Activated CD4-positive, alpha-beta memory T cell treated with anti-CD3 and anti-CD28 coated beads for 36 hours (primary cell): ENCODE measurements around the gene NRP2. TPM values are rescaled to one million over a fixed set of nuclear protein-coding genes. Genes with fewer than 3 reads are reported as not detected.

Experiments used
- CTCF ChIA-PET: fragments of 350-600 bp; sonication (Branson Sonifier 250); formaldehyde crosslinking; loops from one replicate; lab custom pipeline; 2021; ENCODE audit warnings: antibody characterized with exemption, inconsistent platforms; lab: Charles Lee
- POLR2A ChIA-PET: fragments of 350-600 bp; sonication (Branson Sonifier 250); formaldehyde crosslinking; loops from one replicate; lab custom pipeline; 2021; ENCODE audit warnings: antibody characterized with exemption; lab: Charles Lee
- DNase-seq: peaks from one replicate; pipeline ENCODE4 v3.0.0-alpha.2; 2020
- H3K27ac Mint-ChIP-seq: one replicate; pipeline ENCODE4 v1.8.0; 2021; ENCODE audit warnings: mixed read lengths
- H3K27me3 Mint-ChIP-seq: one replicate; pipeline ENCODE4 v1.8.0; 2021; ENCODE audit warnings: mixed read lengths
- H3K36me3 Mint-ChIP-seq: one replicate; pipeline ENCODE4 v1.8.0; 2021; ENCODE audit warnings: mixed read lengths
- H3K4me1 Mint-ChIP-seq: one replicate; pipeline ENCODE4 v1.8.0; 2021; ENCODE audit warnings: low read depth, mixed read lengths
- H3K4me3 Mint-ChIP-seq: one replicate; pipeline ENCODE4 v1.8.0; 2021; ENCODE audit warnings: mild to moderate bottlenecking, mixed read lengths
- H3K9me3 Mint-ChIP-seq: one replicate; pipeline ENCODE4 v1.8.0; 2021; ENCODE audit warnings: mixed read lengths
- intact Hi-C: fragments of 100-400 bp; cut with micrococcal nuclease; formaldehyde crosslinking; loops from one replicate; pipeline ENCODE4 v1.15.1; 2023
- total RNA-seq, 2 experiments: library from RNA; stranded (reverse); gene quantifications; one replicate each; pipeline ENCODE4 v1.2.3, GENCODE V29; 2021

NRP2 gene
- total RNA-seq, 2 experiments from 2014 or later: 1.9 to 2.6 TPM

DNA sequence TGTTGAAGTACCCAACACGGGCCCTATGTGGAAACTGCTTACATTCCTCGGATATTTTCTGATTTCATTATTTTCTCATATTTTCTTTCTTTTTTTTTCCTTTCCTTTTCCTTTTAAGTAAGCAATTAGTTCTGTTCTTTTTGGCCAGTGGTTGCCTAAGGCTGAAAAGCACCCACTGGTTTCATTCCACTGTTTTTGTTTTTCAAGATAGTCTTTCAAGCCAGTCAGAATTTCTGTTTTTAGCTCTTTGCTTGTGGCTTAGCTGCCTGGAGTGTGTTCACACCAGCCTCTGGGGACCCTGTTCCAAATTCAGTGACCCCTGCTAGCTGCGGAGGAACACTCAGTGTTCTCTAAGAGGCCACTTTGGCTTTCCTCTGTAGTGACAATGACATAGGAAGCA lies 73.6 kb downstream of the NRP2 start:
- Mint-ChIP-seq H3K4me1 (no peaks in the 10 kb centered on the region), H3K9me3 (no peaks in the 10 kb centered on the region), H3K36me3 (no peaks in the 10 kb centered on the region), H3K27me3 (peaks cover 7% of the 10 kb centered on the region), H3K27ac (no peak overlapping the region), H3K4me3 (no peak overlapping the region)
- intact Hi-C loops: no loop called here
- no peak for DNase-seq
- POLR2A ChIA-PET: no interaction called here
- CTCF ChIA-PET: no interaction called here

DNA sequence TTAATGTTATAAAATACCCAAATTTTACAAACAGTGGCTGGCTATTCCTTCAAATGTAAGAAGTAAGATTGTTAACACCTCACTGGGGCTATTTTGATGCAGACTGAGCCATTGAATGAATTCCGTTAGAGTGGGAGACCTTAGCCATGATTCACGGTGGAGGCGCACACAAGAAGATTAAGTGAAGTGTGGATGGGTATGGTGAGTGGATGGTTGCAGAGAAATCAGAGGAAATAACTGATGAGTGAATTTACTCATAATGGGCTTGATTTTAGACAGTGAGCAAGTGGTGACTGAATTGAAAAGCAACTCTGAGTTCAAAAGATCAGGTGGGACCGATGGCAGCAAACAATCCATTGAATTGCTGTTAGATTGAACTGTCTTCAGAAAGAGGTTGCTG lies 75.0 kb downstream of the NRP2 start:
- POLR2A ChIA-PET: no interaction called here
- Mint-ChIP-seq H3K9me3 (no peaks in the 10 kb centered on the region), H3K36me3 (no peaks in the 10 kb centered on the region), H3K4me3 (no peak overlapping the region), H3K4me1 (no peaks in the 10 kb centered on the region), H3K27me3 (peaks cover 3% of the 10 kb centered on the region), H3K27ac (no peak overlapping the region)
- CTCF ChIA-PET: no interaction called here
- intact Hi-C loops: no loop called here
- DNase-seq: no peak

DNA sequence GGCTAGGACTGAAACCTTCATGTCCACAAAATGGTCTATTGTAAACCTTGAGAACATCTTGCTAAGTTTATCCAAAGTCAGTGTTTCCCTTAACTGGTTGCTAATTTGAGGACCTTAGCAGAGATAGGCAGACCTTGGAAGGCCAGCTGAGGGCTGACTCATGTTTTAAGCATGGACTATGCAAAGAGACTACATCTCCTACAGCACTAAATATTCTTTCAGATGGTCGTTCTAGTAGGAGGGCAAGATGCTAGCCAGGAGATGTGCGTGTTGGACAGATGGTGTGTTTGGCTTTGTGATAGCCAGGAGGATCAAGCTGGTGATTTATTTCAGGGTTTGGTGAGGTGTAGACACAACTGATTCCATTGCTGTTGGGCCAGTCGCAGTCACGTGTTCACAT lies 75.8 kb downstream of the NRP2 start:
- H3K27ac Mint-ChIP-seq: no peak overlapping the region
- POLR2A ChIA-PET: no interaction called here
- H3K36me3 Mint-ChIP-seq: no peaks in the 10 kb centered on the region
- DNase-seq: no peak
- H3K4me1 Mint-ChIP-seq: no peaks in the 10 kb centered on the region
- intact Hi-C loops: no loop called here
- no peak overlapping the region for H3K4me3 Mint-ChIP-seq
- peaks cover 2% of the 10 kb centered on the region for H3K27me3 Mint-ChIP-seq
- H3K9me3 Mint-ChIP-seq: no peaks in the 10 kb centered on the region
- CTCF ChIA-PET: interaction anchor here (1.0 to 1.3 kb wide), 2 partner anchors 10 to 79 kb away, joined by 3 to 7 read pairs; no protein-coding TSS in a partner anchor

DNA sequence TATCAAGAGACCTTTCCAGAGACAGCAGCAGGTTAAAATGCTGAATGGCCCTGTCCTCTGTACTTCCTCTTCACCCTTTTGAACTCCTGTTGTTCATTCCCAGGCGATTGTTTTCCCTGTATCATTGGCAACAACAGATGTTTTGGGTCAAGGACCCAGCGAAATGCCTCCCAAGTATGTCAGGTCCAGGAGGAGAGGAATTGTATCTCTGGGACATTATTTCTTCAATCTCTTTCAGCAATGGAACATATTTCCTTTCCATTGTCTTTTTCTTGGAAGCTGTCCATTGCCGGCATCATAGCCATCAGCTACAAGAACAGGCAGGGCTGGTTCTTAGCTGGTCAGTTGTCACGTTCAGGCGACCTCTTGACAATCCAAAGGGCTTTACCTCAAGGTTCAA lies 76.2 kb downstream of the NRP2 start:
- Mint-ChIP-seq H3K27me3 (peaks cover 5% of the 10 kb centered on the region), H3K36me3 (no peaks in the 10 kb centered on the region), H3K4me3 (no peak overlapping the region), H3K27ac (no peak overlapping the region), H3K9me3 (no peaks in the 10 kb centered on the region), H3K4me1 (no peaks in the 10 kb centered on the region)
- ChIA-PET CTCF (interaction anchor here (0.7 to 1.3 kb wide), 3 partner anchors 9 to 148 kb away, joined by 3 to 7 read pairs (median 3); no protein-coding TSS in a partner anchor), POLR2A (no interaction called here)
- intact Hi-C loops: no loop called here
- DNase-seq: no peak

DNA sequence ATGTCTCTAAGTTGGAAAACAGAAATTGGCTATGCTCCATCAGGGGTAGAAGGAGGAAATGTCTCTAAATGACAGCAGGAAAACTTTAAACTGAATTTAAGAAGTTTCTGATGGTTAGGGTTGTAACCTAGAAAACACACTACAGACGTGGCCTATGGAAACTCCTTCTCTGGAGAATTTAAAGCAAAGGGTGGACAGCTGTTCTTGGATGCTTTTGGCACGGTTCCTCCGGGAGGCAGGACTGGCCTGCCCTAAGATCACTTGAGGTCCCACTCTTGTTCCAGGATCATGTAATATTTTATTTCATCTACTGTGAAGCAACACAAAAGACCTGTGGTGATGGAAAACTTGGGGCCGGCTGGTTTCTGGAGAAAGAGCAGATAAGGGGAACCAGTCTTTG lies 77.0 kb downstream of the NRP2 start:
- Mint-ChIP-seq H3K4me3 (no peak overlapping the region), H3K36me3 (no peaks in the 10 kb centered on the region), H3K4me1 (no peaks in the 10 kb centered on the region), H3K9me3 (no peaks in the 10 kb centered on the region), H3K27ac (no peak overlapping the region), H3K27me3 (peaks cover 5% of the 10 kb centered on the region)
- intact Hi-C loops: no loop called here
- ChIA-PET CTCF (interaction anchor here (0.7 to 1.4 kb wide), 4 partner anchors 15 to 167 kb away, joined by 3 read pairs; no protein-coding TSS in a partner anchor), POLR2A (no interaction called here)
- no peak for DNase-seq

DNA sequence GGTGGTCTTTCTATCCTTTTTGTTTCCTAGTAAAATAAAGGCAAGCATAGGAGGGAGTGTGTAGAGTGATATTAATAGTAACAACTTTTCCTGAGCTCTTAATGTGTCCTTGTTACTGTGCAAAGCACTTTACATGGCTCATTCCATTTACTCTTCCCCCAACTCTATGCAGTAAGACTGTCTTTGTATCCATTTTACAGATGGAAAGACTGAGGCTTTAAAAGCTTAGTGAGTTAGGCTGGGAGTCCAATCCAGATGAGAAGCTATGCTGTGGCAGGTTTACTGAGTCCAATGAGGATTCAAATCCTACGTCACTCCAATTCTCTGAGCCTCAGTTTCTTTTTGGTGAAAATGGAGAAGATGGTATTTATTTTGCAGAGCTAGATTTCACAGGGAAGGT lies 77.4 kb downstream of the NRP2 start:
- POLR2A ChIA-PET: no interaction called here
- CTCF ChIA-PET: interaction anchor here (1.2 to 1.4 kb wide), 2 partner anchors 14 to 166 kb away, joined by 3 read pairs; no protein-coding TSS in a partner anchor
- peaks cover 7% of the 10 kb centered on the region for H3K27me3 Mint-ChIP-seq

DNA sequence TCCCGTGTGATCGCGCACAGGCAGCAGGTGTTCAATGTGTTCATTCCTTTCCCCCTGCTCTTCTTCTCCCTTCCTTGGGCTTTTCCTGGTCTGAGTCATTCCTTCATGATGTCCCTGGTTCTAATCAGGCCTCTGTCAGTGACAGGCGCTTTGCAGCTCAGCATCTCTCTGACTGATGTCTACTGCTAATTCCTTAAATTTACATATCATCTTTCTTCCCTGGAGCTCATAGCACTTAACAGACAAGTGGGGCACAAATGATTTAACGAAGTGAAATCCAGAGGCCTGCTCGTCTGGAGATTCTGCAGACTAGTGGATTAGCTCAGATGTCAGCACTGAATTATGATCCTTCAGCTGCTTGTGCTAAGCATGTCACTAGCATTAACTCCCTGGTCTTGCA lies 77.9 kb downstream of the NRP2 start:
- ChIA-PET CTCF (interaction anchor here (1.2 to 1.4 kb wide), 2 partner anchors 14 to 166 kb away, joined by 3 read pairs; no protein-coding TSS in a partner anchor), POLR2A (no interaction called here)
- no peaks in the 10 kb centered on the region for H3K9me3 Mint-ChIP-seq
- no peak for DNase-seq
- H3K4me1 Mint-ChIP-seq: no peaks in the 10 kb centered on the region
- H3K36me3 Mint-ChIP-seq: no peaks in the 10 kb centered on the region
- H3K27me3 Mint-ChIP-seq: peaks cover 9% of the 10 kb centered on the region
- no peak overlapping the region for H3K4me3 Mint-ChIP-seq
- H3K27ac Mint-ChIP-seq: no peak overlapping the region
- intact Hi-C loops: no loop called here

More for the DNA sequence above, 77.4 kb downstream of the NRP2 start:
- H3K4me1 Mint-ChIP-seq: no peaks in the 10 kb centered on the region
- no peak for DNase-seq
- H3K27ac Mint-ChIP-seq: no peak overlapping the region
- H3K9me3 Mint-ChIP-seq: no peaks in the 10 kb centered on the region
- intact Hi-C loops: no loop called here
- no peak overlapping the region for H3K4me3 Mint-ChIP-seq
- H3K36me3 Mint-ChIP-seq: no peaks in the 10 kb centered on the region

DNA sequence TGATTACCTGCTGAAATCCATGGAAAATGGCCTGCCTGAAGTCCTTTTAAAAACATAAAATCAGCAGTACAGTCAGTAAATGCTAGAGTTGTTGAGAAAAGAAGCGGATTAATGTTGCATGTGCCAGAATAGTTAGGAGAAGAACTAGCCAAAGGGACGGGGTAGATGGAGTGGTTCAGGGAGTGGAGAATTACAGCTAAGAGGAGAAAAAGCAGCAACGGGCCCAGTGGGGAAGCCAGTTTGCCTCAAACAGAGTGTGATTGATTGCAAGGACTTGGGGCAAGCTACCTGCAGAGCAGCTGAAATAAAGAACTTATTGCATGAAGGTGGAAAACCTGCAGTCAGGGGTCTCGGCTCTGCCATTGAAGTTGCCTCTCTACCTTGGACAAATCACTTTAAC lies 79.1 kb downstream of the NRP2 start:
- ChIA-PET POLR2A (no interaction called here), CTCF (interaction anchor here (1.0 kb wide), 1 partner anchor 19 kb away, joined by 4 read pairs; no protein-coding TSS in a partner anchor)
- H3K27me3 Mint-ChIP-seq: peaks cover 15% of the 10 kb centered on the region

DNA sequence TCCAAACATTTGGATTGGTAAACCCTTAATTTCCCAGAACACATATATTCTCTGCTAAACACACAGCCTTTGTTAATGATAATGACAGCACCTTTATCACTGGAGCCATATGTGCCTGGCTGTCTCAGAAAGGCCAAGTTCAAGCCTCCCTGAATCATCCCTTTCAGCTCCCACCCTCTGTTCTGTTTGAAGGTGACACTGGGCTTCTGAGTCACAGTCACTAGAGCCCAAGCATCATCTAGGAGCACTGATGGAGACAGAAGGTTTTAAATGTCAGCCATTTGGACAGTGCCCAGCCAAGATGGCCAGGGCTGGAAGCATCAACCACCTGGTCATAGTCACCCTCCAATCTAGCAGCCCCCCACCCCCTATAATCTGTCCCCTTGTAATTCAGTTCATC lies 80.6 kb downstream of the NRP2 start:
- intact Hi-C loops: no loop called here

More for the DNA sequence above, 79.1 kb downstream of the NRP2 start:
- H3K36me3 Mint-ChIP-seq: no peaks in the 10 kb centered on the region
- no peaks in the 10 kb centered on the region for H3K9me3 Mint-ChIP-seq
- no peak overlapping the region for H3K27ac Mint-ChIP-seq
- no peak overlapping the region for H3K4me3 Mint-ChIP-seq
- intact Hi-C loops: no loop called here
- no peak for DNase-seq
- H3K4me1 Mint-ChIP-seq: no peaks in the 10 kb centered on the region

DNA sequence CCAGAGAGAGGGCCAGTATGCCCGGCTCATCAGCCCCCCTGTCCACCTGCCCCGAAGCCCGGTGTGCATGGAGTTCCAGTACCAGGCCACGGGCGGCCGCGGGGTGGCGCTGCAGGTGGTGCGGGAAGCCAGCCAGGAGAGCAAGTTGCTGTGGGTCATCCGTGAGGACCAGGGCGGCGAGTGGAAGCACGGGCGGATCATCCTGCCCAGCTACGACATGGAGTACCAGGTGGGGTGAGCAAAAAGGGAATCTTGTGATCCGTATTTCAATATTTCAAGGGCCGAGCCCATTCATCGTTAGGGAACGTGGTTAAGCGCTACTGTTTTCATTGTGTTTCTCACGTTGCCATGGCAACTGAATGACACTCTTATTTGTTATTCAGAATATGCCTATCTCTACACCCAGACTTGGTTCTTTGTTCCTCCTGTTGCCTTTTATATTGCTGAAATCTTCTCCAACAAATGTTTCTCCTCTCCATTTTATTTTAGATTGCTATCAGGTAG lies 81.5 kb downstream of the NRP2 start:
- CTCF ChIA-PET: interaction anchor here (1.2 kb wide), 1 partner anchor 162 kb away, joined by 4 read pairs; no protein-coding TSS in a partner anchor
- peak; percentile 28 for DNase-seq
- H3K4me3 Mint-ChIP-seq: no peak overlapping the region

More for the DNA sequence above, 80.6 kb downstream of the NRP2 start:
- H3K4me3 Mint-ChIP-seq: no peak overlapping the region
- H3K9me3 Mint-ChIP-seq: no peaks in the 10 kb centered on the region
- POLR2A ChIA-PET: no interaction called here
- CTCF ChIA-PET: no interaction called here
- peaks cover 21% of the 10 kb centered on the region for H3K27me3 Mint-ChIP-seq
- H3K27ac Mint-ChIP-seq: no peak overlapping the region
- DNase-seq: no peak
- peaks cover 2% of the 10 kb centered on the region for H3K4me1 Mint-ChIP-seq
- no peaks in the 10 kb centered on the region for H3K36me3 Mint-ChIP-seq

DNA sequence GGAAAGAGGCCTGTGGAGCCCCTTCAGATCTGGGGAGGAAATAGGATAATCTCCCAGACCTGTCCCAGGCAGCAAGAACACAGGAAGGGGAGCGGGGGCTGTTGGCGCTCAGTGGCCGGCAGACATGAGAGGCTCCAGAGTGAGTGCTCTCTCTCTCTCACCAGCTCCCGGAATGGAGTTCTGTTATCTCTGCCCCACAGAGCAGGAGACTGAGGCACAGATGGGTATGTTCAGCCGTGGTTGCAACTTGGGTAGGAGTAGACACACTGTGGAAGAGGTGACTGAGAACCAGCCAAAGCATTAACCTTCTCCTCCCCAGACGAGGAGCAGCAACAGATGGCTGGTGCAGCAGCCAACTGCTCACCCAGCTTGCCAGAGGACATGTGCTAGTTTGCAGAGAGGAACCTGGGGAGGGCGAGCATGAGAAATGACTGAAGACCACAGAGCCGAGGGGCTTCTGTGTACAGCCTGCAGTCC lies 82.0 kb downstream of the NRP2 start:
- peaks cover 2% of the 10 kb centered on the region for H3K4me1 Mint-ChIP-seq
- H3K27ac Mint-ChIP-seq: no peak overlapping the region
- no peaks in the 10 kb centered on the region for H3K36me3 Mint-ChIP-seq

More for the DNA sequence above, 81.5 kb downstream of the NRP2 start:
- Mint-ChIP-seq H3K4me1 (peaks cover 2% of the 10 kb centered on the region), H3K36me3 (no peaks in the 10 kb centered on the region), H3K27ac (no peak overlapping the region), H3K27me3 (peaks cover 21% of the 10 kb centered on the region), H3K9me3 (no peaks in the 10 kb centered on the region)
- intact Hi-C loops: no loop called here
- POLR2A ChIA-PET: no interaction called here

DNA sequence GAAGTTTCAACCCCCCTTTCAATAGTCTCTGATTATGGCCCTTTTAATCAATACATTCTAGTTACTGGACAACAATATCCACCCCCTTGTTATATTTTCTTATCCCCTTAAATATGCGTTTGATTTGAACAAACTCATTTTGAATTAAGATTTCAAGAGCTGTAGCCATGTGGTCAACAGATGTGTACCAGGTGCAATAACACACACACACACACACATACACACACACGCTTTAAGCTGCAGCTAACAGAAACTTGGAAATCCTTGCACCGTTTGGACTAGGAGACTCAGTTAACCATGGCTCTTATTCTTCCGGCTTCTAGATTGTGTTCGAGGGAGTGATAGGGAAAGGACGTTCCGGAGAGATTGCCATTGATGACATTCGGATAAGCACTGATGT lies 82.8 kb downstream of the NRP2 start:
- intact Hi-C loops: no loop called here
- ChIA-PET CTCF (interaction anchor here (0.5 to 1.4 kb wide), 6 partner anchors 10 to 587 kb away, joined by 3 to 4 read pairs (median 4); no protein-coding TSS in a partner anchor), POLR2A (no interaction called here)

More for the DNA sequence above, 82.0 kb downstream of the NRP2 start:
- H3K9me3 Mint-ChIP-seq: no peaks in the 10 kb centered on the region
- POLR2A ChIA-PET: no interaction called here
- CTCF ChIA-PET: interaction anchor here (0.7 to 1.4 kb wide), 3 partner anchors 14 to 162 kb away, joined by 3 to 4 read pairs (median 4); no protein-coding TSS in a partner anchor
- intact Hi-C loops: no loop called here
- H3K4me3 Mint-ChIP-seq: no peak overlapping the region
- no peak for DNase-seq
- H3K27me3 Mint-ChIP-seq: peaks cover 21% of the 10 kb centered on the region

More for the DNA sequence above, 82.8 kb downstream of the NRP2 start:
- Mint-ChIP-seq H3K4me1 (peaks cover 6% of the 10 kb centered on the region), H3K27ac (no peak overlapping the region), H3K27me3 (peaks cover 25% of the 10 kb centered on the region), H3K36me3 (no peaks in the 10 kb centered on the region), H3K4me3 (no peak overlapping the region), H3K9me3 (no peaks in the 10 kb centered on the region)
- DNase-seq: no peak
